Measurements from ENCODE around the gene FMR1. TPM values are rescaled to one million over a fixed set of nuclear protein-coding genes. Genes with fewer than 3 reads are reported as not detected.

The FMR1 gene
- total and polyA plus RNA-seq, 10 donors: 20.6 to 78.4 (median 57.9) TPM

DNA sequence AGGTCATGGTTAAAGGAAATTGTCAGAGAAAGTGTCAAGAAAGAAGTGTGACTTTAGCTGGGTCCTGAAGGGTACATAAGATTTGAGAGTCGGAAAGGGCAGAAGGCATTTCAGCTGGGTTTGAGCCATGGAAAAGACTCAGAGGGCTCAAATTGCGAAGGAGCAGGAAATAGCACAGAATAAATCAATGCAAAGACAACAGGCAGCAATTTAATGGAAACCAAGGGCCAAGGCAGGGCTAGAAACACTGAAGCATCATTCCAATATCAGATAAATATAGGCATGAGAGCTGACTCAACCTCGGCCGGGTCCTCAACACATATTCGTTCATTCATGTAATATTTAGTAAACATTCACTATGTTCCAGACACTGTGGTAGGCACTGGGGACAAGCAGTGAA lies 3.6 kb upstream of the FMR1 start:
- Histone ChIP-seq H3K36me3 (no peaks in the 10 kb centered on the region), H3K27ac (no peak overlapping the region), H3K4me3 (no peak overlapping the region), H3K27me3 (replicated peaks in 1 of 7) (no peaks in the 10 kb centered on the region), H3K9me3 (no peaks in the 10 kb centered on the region), H3K4me1 (peaks cover 0 to 11% (median 2%) of the 10 kb centered on the region in 6 donors)
- TF ChIP-seq POLR2A (IDR thresholded peaks at IDR 0.05) (no peak), POLR2AphosphoS5 (IDR thresholded peaks at IDR 0.05) (no peak)
- TF ChIP-seq, protein P1, sequence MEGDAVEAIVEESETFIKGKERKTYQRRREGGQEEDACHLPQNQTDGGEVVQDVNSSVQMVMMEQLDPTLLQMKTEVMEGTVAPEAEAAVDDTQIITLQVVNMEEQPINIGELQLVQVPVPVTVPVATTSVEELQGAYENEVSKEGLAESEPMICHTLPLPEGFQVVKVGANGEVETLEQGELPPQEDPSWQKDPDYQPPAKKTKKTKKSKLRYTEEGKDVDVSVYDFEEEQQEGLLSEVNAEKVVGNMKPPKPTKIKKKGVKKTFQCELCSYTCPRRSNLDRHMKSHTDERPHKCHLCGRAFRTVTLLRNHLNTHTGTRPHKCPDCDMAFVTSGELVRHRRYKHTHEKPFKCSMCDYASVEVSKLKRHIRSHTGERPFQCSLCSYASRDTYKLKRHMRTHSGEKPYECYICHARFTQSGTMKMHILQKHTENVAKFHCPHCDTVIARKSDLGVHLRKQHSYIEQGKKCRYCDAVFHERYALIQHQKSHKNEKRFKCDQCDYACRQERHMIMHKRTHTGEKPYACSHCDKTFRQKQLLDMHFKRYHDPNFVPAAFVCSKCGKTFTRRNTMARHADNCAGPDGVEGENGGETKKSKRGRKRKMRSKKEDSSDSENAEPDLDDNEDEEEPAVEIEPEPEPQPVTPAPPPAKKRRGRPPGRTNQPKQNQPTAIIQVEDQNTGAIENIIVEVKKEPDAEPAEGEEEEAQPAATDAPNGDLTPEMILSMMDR (IDR thresholded peaks at IDR 0.05 in 8 of 11, conservative IDR thresholded peaks at IDR 0.05 in 3 of 11): no peak
- 64 to 78% (median 69%) methylated on average over 5 of the region's 5 CpGs for WGBS, 5 donors
- intact Hi-C loops (cut with DNase I; ENCODE audit: low total_unique reads): no loop called here
- no peak for DNase-seq

DNA sequence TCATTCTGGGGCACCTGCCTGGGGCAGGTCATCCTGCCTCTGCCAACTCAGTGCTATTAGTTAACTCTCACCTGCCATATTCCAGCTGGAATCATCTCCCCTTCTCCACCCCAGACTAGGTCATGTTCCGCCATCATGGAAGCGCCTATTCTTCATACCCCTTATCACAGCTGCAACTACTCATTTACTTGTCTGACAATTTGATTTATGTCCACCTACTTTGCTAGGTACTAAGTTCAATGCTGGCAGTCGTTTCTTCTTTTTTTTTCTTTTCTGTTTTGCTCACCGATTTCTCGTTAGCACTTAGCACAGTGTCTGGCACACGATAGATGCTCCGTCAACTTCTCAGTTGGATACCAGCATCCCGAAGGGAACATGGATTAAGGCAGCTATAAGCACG lies 1.1 kb upstream of the FMR1 start:
- no peaks in the 10 kb centered on the region for H3K9me3 ChIP-seq
- no peaks in the 10 kb centered on the region for H3K36me3 ChIP-seq
- H3K27me3 ChIP-seq (replicated peaks in 1 of 7): no peaks in the 10 kb centered on the region
- intact Hi-C loops (cut with DNase I; ENCODE audit: low total_unique reads): no loop called here
- no peak for DNase-seq
- no peak overlapping the region for H3K4me3 ChIP-seq
- peaks cover 7 to 36% (median 27%) of the 10 kb centered on the region in 6 donors for H3K4me1 ChIP-seq
- H3K27ac ChIP-seq: peak overlapping the region in 1 of 8 donors; percentile 95
- TF ChIP-seq, protein P1 (IDR thresholded peaks at IDR 0.05 in 8 of 11, conservative IDR thresholded peaks at IDR 0.05 in 3 of 11): no peak
- TF ChIP-seq POLR2AphosphoS5 (IDR thresholded peaks at IDR 0.05) (no peak), POLR2A (IDR thresholded peaks at IDR 0.05) (no peak)
- WGBS, 5 donors: 84 to 92% (median 90%) methylated on average over 9 of the region's 9 CpGs

DNA sequence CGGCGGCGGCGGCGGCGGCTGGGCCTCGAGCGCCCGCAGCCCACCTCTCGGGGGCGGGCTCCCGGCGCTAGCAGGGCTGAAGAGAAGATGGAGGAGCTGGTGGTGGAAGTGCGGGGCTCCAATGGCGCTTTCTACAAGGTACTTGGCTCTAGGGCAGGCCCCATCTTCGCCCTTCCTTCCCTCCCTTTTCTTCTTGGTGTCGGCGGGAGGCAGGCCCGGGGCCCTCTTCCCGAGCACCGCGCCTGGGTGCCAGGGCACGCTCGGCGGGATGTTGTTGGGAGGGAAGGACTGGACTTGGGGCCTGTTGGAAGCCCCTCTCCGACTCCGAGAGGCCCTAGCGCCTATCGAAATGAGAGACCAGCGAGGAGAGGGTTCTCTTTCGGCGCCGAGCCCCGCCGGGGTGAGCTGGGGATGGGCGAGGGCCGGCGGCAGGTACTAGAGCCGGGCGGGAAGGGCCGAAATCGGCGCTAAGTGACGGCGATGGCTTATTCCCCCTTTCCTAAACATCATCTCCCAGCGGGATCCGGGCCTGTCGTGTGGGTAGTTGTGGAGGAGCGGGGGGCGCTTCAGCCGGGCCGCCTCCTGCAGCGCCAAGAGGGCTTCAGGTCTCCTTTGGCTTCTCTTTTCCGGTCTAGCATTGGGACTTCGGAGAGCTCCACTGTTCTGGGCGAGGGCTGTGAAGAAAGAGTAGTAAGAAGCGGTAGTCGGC lies 528 bp downstream of the FMR1 start:
- Histone ChIP-seq H3K4me3 (peak overlapping the region; percentile 43 to 83 (median 58)), H3K4me1 (peaks cover 10 to 53% (median 38%) of the 10 kb centered on the region in 6 donors), H3K27ac (peak overlapping the region; percentile 72 to 95 (median 93)), H3K9me3 (no peaks in the 10 kb centered on the region), H3K27me3 (replicated peaks in 1 of 7) (no peaks in the 10 kb centered on the region), H3K36me3 (no peaks in the 10 kb centered on the region)
- DNase-seq: peak; percentile 89
- intact Hi-C loops (cut with DNase I; ENCODE audit: low total_unique reads): no loop called here
- TF ChIP-seq POLR2AphosphoS5 (IDR thresholded peaks at IDR 0.05): peak in 2 of 3 donors; percentile 47 to 69
- TF ChIP-seq, protein P1 (IDR thresholded peaks at IDR 0.05 in 8 of 11, conservative IDR thresholded peaks at IDR 0.05 in 3 of 11): no peak
- 1 to 50% (median 1%) methylated on average over 21 to 57 of the region's 58 CpGs for WGBS, 5 donors

DNA sequence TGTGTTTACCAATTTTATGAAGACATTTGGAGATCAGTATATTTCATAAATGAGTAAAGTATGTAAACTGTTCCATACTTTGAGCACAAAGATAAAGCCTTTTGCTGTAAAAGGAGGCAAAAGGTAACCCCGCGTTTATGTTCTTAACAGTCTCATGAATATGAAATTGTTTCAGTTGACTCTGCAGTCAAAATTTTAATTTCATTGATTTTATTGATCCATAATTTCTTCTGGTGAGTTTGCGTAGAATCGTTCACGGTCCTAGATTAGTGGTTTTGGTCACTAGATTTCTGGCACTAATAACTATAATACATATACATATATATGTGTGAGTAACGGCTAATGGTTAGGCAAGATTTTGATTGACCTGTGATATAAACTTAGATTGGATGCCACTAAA lies 1.9 kb downstream of the FMR1 start:
- peaks cover 16 to 66% (median 50%) of the 10 kb centered on the region in 6 donors for H3K4me1 ChIP-seq
- H3K36me3 ChIP-seq: no peaks in the 10 kb centered on the region
- H3K9me3 ChIP-seq: no peaks in the 10 kb centered on the region
- no peak for DNase-seq
- intact Hi-C loops (cut with DNase I; ENCODE audit: low total_unique reads): no loop called here
- TF ChIP-seq POLR2AphosphoS5 (IDR thresholded peaks at IDR 0.05) (no peak), POLR2A (IDR thresholded peaks at IDR 0.05) (no peak)
- TF ChIP-seq, protein P1 (IDR thresholded peaks at IDR 0.05 in 8 of 11, conservative IDR thresholded peaks at IDR 0.05 in 3 of 11): no peak
- WGBS, 5 donors: 58 to 72% (median 70%) methylated on average over 6 of the region's 6 CpGs
- H3K4me3 ChIP-seq: peak overlapping the region in 5 of 8 donors; percentile 57 to 83 (median 61)
- peak overlapping the region in 3 of 8 donors; percentile 94 to 95 (median 95) for H3K27ac ChIP-seq
- no peaks in the 10 kb centered on the region for H3K27me3 ChIP-seq (replicated peaks in 1 of 7)
